K562 (cell line): ENCODE measurements around the gene GPAT3. TPM values are rescaled to one million over a fixed set of nuclear protein-coding genes. Genes with fewer than 3 reads are reported as not detected.
A peak's percentile ranks its signal among the peaks of the same experiment; 100 is the strongest.

ENCODE experiments used
- ATAC-seq: fragments of 200-7000 bp; cut with Tn5 transposase; 3 replicates; pipeline ENCODE4 v1.9.1; 2020; ENCODE audit warnings: moderate library complexity
- BruUV-seq: library from RNA; stranded (reverse); fragments of 400-500 nt; replicated peaks from 2 replicates; lab custom pipeline; 2021; lab: Mats Ljungman, UMichigan
- CTCF ChIA-PET: fragments of 300-600 bp; formaldehyde crosslinking; extraction: SDS; loops from one replicate; lab custom pipeline; 2021; ENCODE audit warnings: low intra/inter-chr PET ratio; lab: Yijun Ruan, JAX
- POLR2A ChIA-PET: fragments of 300-600, 350-650 bp; sonication (Branson Sonifier 250); formaldehyde crosslinking; extraction: SDS; loops from one replicate; lab custom pipeline; 2021; ENCODE audit warnings: antibody characterized with exemption, inconsistent platforms; lab: Yijun Ruan, JAX
- DNase-seq, 4 experiments: peaks; one replicate each; pipeline versions ENCODE4 v3.0.0 to v3.0.0-alpha.2; 2011 to 2018; ENCODE audit warnings: low spot score in 3 of 4, mixed read lengths in 3 of 4; ENCODE audit errors: extremely low read depth in 1 of 4
- FAIRE-seq: peaks from 2 replicates; lab custom pipeline; 2011; peaks lifted over from hg19 to GRCh38; lab: Jason Lieb, UNC
- H2AFZ ChIP-seq: 2 replicates; pipeline ENCODE4 v1.6.0; 2011; ENCODE audit warnings: low read depth, low read length, control low read depth, inconsistent platforms
- H3K27ac ChIP-seq: fragments of 200-600 bp; 3 replicates; pipeline ENCODE4 v1.8.0; 2011; ENCODE audit warnings: low read depth, mild to moderate bottlenecking, control low read depth, inconsistent platforms, low read length, moderate library complexity, mixed read lengths; ENCODE audit errors: extremely low read depth
- H3K27me3 ChIP-seq, 2 experiments: fragments of 300-600 bp in 1 of 2; 2 replicates in 1 of 2; 3 replicates in 1 of 2; pipeline versions ENCODE4 v1.6.0 to v1.8.0; 2011; ENCODE audit warnings: inconsistent platforms in 2 of 2, low read length in 2 of 2, mild to moderate bottlenecking in 1 of 2, mixed read lengths in 1 of 2, moderate library complexity in 1 of 2; ENCODE audit not compliant: control insufficient read depth in 2 of 2, insufficient read depth in 2 of 2
- H3K36me3 ChIP-seq: fragments of 300-600 bp; 3 replicates; pipeline ENCODE4 v1.8.0; 2011; ENCODE audit warnings: mild to moderate bottlenecking, low read length, inconsistent platforms; ENCODE audit not compliant: control insufficient read depth, insufficient read depth
- H3K4me1 ChIP-seq, 2 experiments: fragments of 200-600 bp in 1 of 2; replicated peaks in 1 of 2; 2 replicates in 1 of 2; 3 replicates in 1 of 2; pipeline versions ENCODE4 v1.5.1 to v1.8.0; 2011; ENCODE audit warnings: inconsistent platforms in 2 of 2, low read length in 2 of 2, mild to moderate bottlenecking in 1 of 2, mixed read lengths in 1 of 2, moderate library complexity in 1 of 2; ENCODE audit not compliant: control insufficient read depth in 2 of 2, insufficient read depth in 2 of 2
- H3K4me2 ChIP-seq: 2 replicates; pipeline ENCODE4 v1.6.1; 2011; ENCODE audit warnings: low read length, control low read depth, inconsistent platforms, mixed read lengths; ENCODE audit not compliant: insufficient read depth
- H3K4me3 ChIP-seq: fragments of 200-600 bp; sonication (generic), shearing (Covaris generic); 2 replicates; pipeline ENCODE4 v1.5.1; 2016; ENCODE audit warnings: control low read depth, inconsistent platforms
- H3K79me2 ChIP-seq: fragments of 200-600 bp; 3 replicates; pipeline ENCODE4 v1.8.0; 2011; ENCODE audit warnings: low read length, inconsistent platforms; ENCODE audit not compliant: control insufficient read depth, insufficient read depth
- H3K9ac ChIP-seq, 2 experiments: 2 replicates each; pipeline versions ENCODE4 v1.6.0 to v1.6.1; 2011; ENCODE audit warnings: low read depth in 2 of 2, low read length in 2 of 2, control low read depth in 1 of 2, inconsistent platforms in 1 of 2, mild to moderate bottlenecking in 1 of 2, mixed read lengths in 1 of 2; ENCODE audit not compliant: insufficient read depth in 1 of 2
- H3K9me1 ChIP-seq: one replicate; pipeline ENCODE4 v1.6.0; 2011; ENCODE audit warnings: inconsistent platforms, mild to moderate bottlenecking, low read length, moderate library complexity; ENCODE audit not compliant: control insufficient read depth, insufficient read depth
- H3K9me3 ChIP-seq: replicated peaks from 2 replicates; pipeline ENCODE4 v1.5.1; 2011; ENCODE audit warnings: low read depth, low read length, inconsistent platforms; ENCODE audit not compliant: control insufficient read depth, insufficient read depth
- H4K20me1 ChIP-seq: replicated peaks from 2 replicates; pipeline ENCODE4 v1.6.1; 2011; ENCODE audit warnings: low read length, inconsistent platforms, mixed read lengths; ENCODE audit not compliant: control insufficient read depth, insufficient read depth
- CBFA2T2 ChIP-seq: fragments of 450-650 bp; conservative IDR thresholded peaks from 2 replicates; pipeline ENCODE4 v1.6.1; 2017; ENCODE audit warnings: mild to moderate bottlenecking
- CHD7 ChIP-seq: fragments of 200-600 bp; sonication (generic); IDR thresholded peaks from one replicate; pipeline ENCODE4 v1.6.1; 2012; ENCODE audit warnings: mild to moderate bottlenecking, low read depth, low read length, inconsistent platforms
- DIDO1 ChIP-seq: fragments of 450-650 bp; IDR thresholded peaks from 2 replicates; pipeline ENCODE4 v1.6.1; 2016; ENCODE audit warnings: low read depth, missing biosample characterization, missing genetic modification characterization
- DPF2 ChIP-seq: fragments of 450-650 bp; IDR thresholded peaks from 2 replicates; pipeline ENCODE4 v1.6.1; 2016
- ZNF507 ChIP-seq: conservative IDR thresholded peaks from 2 replicates; pipeline ENCODE4 v1.6.1; 2017; ENCODE audit warnings: missing genetic modification characterization, missing compliant biosample characterization
- WGBS: fragments of 100-300 bp; shearing (Covaris generic); methylation state at CpG from one replicate; pipeline ENCODE4 v1.1.6; 2016; ENCODE audit warnings: low coverage, mixed read lengths; ENCODE audit not compliant: insufficient coverage; ENCODE audit errors: missing lambda C conversion rate; 5-methylcytosine and 5-hydroxymethylcytosine counted together
- in situ Hi-C: fragments of 300-500 bp; cut with MboI; formaldehyde crosslinking; loops from 4 replicates; pipeline ENCODE4 v1.15.0; 2018; ENCODE audit warnings: inconsistent platforms, mixed read lengths
- intact Hi-C: fragments of 100-400 bp; cut with micrococcal nuclease; formaldehyde crosslinking; loops from 2 replicates; pipeline ENCODE4 v1.14.2; 2022
- polyA plus RNA-seq, 8 experiments: library from polyadenylated mRNA; depleted of rRNA in 4 of 8; stranded (reverse) in 5 of 8; unstranded in 3 of 8; fragments of >200 nt; fragmentation: Nextera tagmentation in 2 of 8; fragmentation: Illumina TruSeq in 1 of 8; extraction: Ambion mirVana in 2 of 8; extraction: Trizol in 1 of 8; gene quantifications; 2 replicates each; pipeline versions ENCODE4 v1.2.1 to v1.2.3, GENCODE V29; 2011 to 2014; ENCODE audit warnings: inconsistent platforms in 1 of 8, missing spikeins in 1 of 8
- total RNA-seq, 7 experiments: library from RNA; depleted of rRNA in 6 of 7; stranded (reverse); fragments of >200 nt in 6 of 7; fragmentation: Illumina TruSeq in 2 of 7; extraction: Trizol in 2 of 7; gene quantifications; 2 replicates each; pipeline versions ENCODE4 v1.2.1 to v1.2.3, GENCODE V29; 2011 to 2021; ENCODE audit warnings: low replicate concordance in 1 of 7

Gene GPAT3
- total and polyA plus RNA-seq, 9 of the 15 experiments (the other 6 are each of a cell fraction or from before 2014, with no cell fraction given), result 4.1 to 16.1 (median 13.1) TPM

GRCh38 chr4:83585982-83586508, 50.1 kb downstream of the GPAT3 start:
- Histone ChIP-seq H4K20me1 (no peaks in the 10 kb centered on the region), H3K27ac (peak overlapping the region; percentile 34; the same call in 1 of the 3 replicates), H3K4me2 (no peak overlapping the region; the same call in 1 of the 2 replicates), H3K9ac (no peak overlapping the region), H3K27me3 (no peaks in the 10 kb centered on the region), H2AFZ (peak overlapping the region; percentile 77), H3K9me1 (no peaks in the 10 kb centered on the region), H3K9me3 (no peaks in the 10 kb centered on the region), H3K4me3 (no peak overlapping the region), H3K4me1 (peaks cover 0 to 8% of the 10 kb centered on the region in 2 experiments; a peak in 2 of 5 replicates), H3K36me3 (no peaks in the 10 kb centered on the region), H3K79me2 (no peaks in the 10 kb centered on the region)
- peak in 3 of 4 experiments; percentile 17 to 67 (median 24) for DNase-seq
- BruUV-seq, result no TSS peak
- ChIA-PET CTCF (no interaction called here), POLR2A (interaction anchor here (1.2 kb wide), 1 partner anchor 9 kb away, joined by 4 read pairs; no protein-coding TSS in a partner anchor)
- peak; percentile 77 for ATAC-seq
- intact Hi-C loops (loop anchor here (5.0 kb wide), 1 partner anchor 46 kb away; no protein-coding TSS in a partner anchor), in situ Hi-C loops (no loop called here)
- peak; percentile 70 for FAIRE-seq
- WGBS, result 19% methylated on average over 6 of the region's 6 CpGs
- TF ChIP-seq CBFA2T2 (0 out of 2 replicates have a peak, but pooled peaks have one; percentile 14), CHD7 (no peak), DPF2 (peak; percentile 12; the same call in 1 of the 2 replicates), DIDO1 (tag) (no peak), ZNF507 (tag) (no peak)
